Measurements from ENCODE around the gene GOLGA5.
"Not testable (repeated sequence)": the region's sequence is repeated elsewhere in the genome, so short reads cannot be mapped to it uniquely, and the experiment has no call there.

Gene GOLGA5

DNA sequence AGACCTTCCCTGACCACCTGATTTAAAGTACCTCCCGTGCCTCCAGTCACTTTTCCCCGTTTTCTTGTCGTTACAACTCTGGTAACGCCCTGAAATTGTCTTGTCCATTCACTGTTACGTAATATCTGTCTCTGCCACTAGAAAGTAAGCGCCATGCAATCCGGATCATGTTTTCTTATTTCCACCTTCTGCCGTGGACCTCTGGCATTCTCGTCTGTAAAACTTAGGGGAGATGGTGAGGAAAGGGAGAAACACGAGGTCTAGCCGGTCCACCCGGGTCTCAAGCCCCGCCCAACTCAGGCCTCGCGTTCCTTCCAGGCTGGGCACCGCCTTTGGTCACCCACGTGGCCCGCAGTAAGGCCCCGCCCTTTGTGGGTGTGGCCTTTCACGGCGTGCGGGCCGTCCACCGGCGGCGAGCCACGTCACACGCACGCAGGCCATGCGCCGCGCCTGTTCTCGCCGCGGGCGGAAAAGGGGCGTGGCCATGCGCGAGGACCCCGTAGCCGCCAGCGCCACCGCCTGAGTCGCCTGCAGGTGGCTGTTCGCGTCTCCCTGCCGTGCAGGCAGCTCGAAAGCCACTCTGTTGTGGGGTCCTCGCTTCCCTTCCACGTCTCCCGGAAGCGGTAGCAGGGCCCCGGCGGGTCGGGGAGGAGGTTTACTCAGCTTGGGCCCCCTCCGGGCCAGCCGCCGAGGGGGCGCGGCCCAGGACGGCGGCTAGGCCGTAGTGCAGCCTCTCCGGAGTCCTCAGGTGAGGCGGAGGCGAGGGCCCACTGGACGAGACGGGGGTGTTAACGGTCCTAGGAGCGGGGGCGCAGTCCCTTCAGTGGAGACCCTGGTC, at the start of gene GOLGA5:
Gene GOLGA5, plus strand, starts transcription at position 597 of the 838 bp plus-strand sequence. CDS start 3,133 bp downstream, outside the sequence.
- Histone ChIP-seq H3K4me3 (IDR thresholded peaks at IDR 0.05; ENCODE audit: insufficient read depth, low read depth, low read length) (no peak within 1 kb of the TSS), H3K79me2 (ENCODE audit: insufficient read depth, low read depth) (peaks cover 19% of the 10 kb centered on the region), H3K27ac (peak within 1 kb of the TSS; percentile 26; the same call in 1 of the 2 replicates), H3K9ac (peak within 1 kb of the TSS; percentile 71), H3K4me2 (peak within 1 kb of the TSS; percentile 73), H4K20me1 (ENCODE audit: insufficient read depth) (no peaks in the 10 kb centered on the region), H3K4me1 (ENCODE audit: low read depth, poor library complexity, severe bottlenecking) (peaks cover 22% of the 10 kb centered on the region), H3K27me3 (ENCODE audit: insufficient read depth, low read depth) (no peaks in the 10 kb centered on the region), H2AFZ (ENCODE audit: low read depth) (peak within 1 kb of the TSS; percentile 84), H3K36me3 (ENCODE audit: insufficient read depth) (no peaks in the 10 kb centered on the region)
- TF ChIP-seq CTCF (conservative IDR thresholded peaks at IDR 0.05; ENCODE audit: low read depth, low read length) = no peak

DNA sequence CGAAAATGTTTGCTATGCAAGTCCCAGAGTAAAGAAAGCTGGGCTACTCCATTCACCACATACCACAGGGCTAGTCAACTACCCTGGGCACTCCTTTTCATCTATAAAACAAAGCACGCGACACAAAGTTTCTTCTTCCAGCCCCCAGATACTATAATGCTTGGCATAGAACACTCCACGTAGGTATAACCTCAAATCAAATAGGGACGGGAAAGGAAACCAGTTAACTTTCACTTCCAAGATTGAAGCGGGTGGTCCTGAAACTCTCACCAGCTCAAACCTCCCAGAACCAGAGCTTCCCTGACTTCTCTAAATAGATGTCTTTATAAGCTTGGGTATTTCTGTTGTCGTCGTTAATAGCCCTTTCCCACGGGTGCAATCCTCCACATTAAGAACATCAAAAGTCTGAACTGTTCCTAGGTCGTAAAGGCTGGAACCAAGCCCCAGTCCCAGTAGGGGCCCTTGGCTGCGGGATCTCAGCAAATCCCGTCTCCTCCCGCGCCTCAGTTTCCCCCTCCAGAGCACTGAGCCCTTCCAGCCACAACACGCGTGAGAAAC, 46.3 kb upstream of the GOLGA5 start:
- H3K36me3 ChIP-seq (ENCODE audit: insufficient read depth) = no peaks in the 10 kb centered on the region
- H3K4me2 ChIP-seq = peak overlapping the region; percentile 67; the same call in 1 of the 2 replicates
- H3K9ac ChIP-seq = peak overlapping the region; percentile 57; the same call in 1 of the 2 replicates
- H3K79me2 ChIP-seq (ENCODE audit: insufficient read depth, low read depth) = peaks cover 9% of the 10 kb centered on the region; the same call in 1 of the 2 replicates
- TF ChIP-seq CTCF (conservative IDR thresholded peaks at IDR 0.05; ENCODE audit: low read depth, low read length) = no peak
- no peaks in the 10 kb centered on the region for H3K27me3 ChIP-seq (ENCODE audit: insufficient read depth, low read depth)
- peak overlapping the region; percentile 7; the same call in 1 of the 2 replicates for H2AFZ ChIP-seq (ENCODE audit: low read depth)
- H3K27ac ChIP-seq = peak overlapping the region; percentile 31; the same call in 1 of the 2 replicates
- peak overlapping the region; percentile 28 for H3K4me3 ChIP-seq (IDR thresholded peaks at IDR 0.05; ENCODE audit: insufficient read depth, low read depth, low read length)
- H4K20me1 ChIP-seq (ENCODE audit: insufficient read depth) = no peaks in the 10 kb centered on the region
- H3K4me1 ChIP-seq (ENCODE audit: low read depth, poor library complexity, severe bottlenecking) = peaks cover 6% of the 10 kb centered on the region

- peak within 1 kb of the TSS; percentile 31; the same call in 1 of the 2 replicates for H3K27ac ChIP-seq
Measured at GRCh38 chr14:92748259-92749016, 45.7 kb upstream of the GOLGA5 start, which contains the start of gene LGMN. Gene LGMN, minus strand, starts transcription at chr14:92748627. Its CDS starts 15,841 bp downstream, at chr14:92732786.

GRCh38 chr14:92750222-92750728, 43.8 kb upstream of the GOLGA5 start:
- H3K4me3 ChIP-seq (IDR thresholded peaks at IDR 0.05; ENCODE audit: insufficient read depth, low read depth, low read length); H3K4me2 ChIP-seq; H2AFZ ChIP-seq (ENCODE audit: low read depth); H3K9ac ChIP-seq; H3K79me2 ChIP-seq (ENCODE audit: insufficient read depth, low read depth); H3K27me3 ChIP-seq (ENCODE audit: insufficient read depth, low read depth); H4K20me1 ChIP-seq (ENCODE audit: insufficient read depth); H3K36me3 ChIP-seq (ENCODE audit: insufficient read depth); H3K27ac ChIP-seq: not testable (repeated sequence)
- H3K4me1 ChIP-seq (ENCODE audit: low read depth, poor library complexity, severe bottlenecking) = peaks cover 19% of the 10 kb centered on the region

More at GRCh38 chr14:92748259-92749016, 45.7 kb upstream of the GOLGA5 start, which contains the start of gene LGMN:
- Histone ChIP-seq H3K79me2 (ENCODE audit: insufficient read depth, low read depth) (peaks cover 9% of the 10 kb centered on the region; the same call in 1 of the 2 replicates), H4K20me1 (ENCODE audit: insufficient read depth) (no peaks in the 10 kb centered on the region), H2AFZ (ENCODE audit: low read depth) (peak within 1 kb of the TSS; percentile 45; the same call in 1 of the 2 replicates), H3K27me3 (ENCODE audit: insufficient read depth, low read depth) (no peaks in the 10 kb centered on the region), H3K9ac (peak within 1 kb of the TSS; percentile 57; the same call in 1 of the 2 replicates), H3K4me1 (ENCODE audit: low read depth, poor library complexity, severe bottlenecking) (peaks cover 6% of the 10 kb centered on the region), H3K4me3 (IDR thresholded peaks at IDR 0.05; ENCODE audit: insufficient read depth, low read depth, low read length) (peak within 1 kb of the TSS; percentile 28), H3K4me2 (peak within 1 kb of the TSS; percentile 67), H3K36me3 (ENCODE audit: insufficient read depth) (no peaks in the 10 kb centered on the region)
- TF ChIP-seq CTCF (conservative IDR thresholded peaks at IDR 0.05; ENCODE audit: low read depth, low read length) = no peak
